Measurements from ENCODE around the gene PLXNB3.
"Not testable (repeated sequence)": the region's sequence is repeated elsewhere in the genome, so short reads cannot be mapped to it uniquely, and the experiment has no call there.

Gene PLXNB3

DNA sequence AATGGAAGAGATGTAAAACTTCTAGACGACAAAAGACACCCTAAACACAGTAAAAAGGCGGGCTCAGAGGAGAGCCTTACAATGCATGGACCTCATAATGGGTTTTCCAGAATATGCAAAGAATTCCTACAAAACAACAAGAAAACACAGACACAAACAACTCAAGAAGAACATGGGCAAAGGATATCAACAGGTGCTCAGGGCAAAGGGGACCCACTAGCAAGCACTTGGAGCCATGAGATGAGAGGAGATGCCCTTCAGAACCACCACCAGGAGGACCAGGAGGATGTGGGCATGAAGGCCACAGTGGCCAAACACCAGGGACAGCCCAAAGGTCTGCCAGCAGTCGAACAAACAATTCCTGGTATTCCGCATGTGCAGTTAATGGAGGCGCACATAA is 49.1 kb downstream of the PLXNB3 start:
- TF ChIP-seq CTCF (IDR thresholded peaks at IDR 0.05; ENCODE audit: insufficient read depth, low read length, poor library complexity, severe bottlenecking) (no peak), EZH2phosphoT487 (conservative IDR thresholded peaks at IDR 0.05; ENCODE audit: low read length) (no peak)
- Histone ChIP-seq H3K79me2 (ENCODE audit: insufficient read depth, low read length) (no peaks in the 10 kb centered on the region), H3K27ac (ENCODE audit: low read depth, low read length) (no peak overlapping the region), H3K4me3 (ENCODE audit: insufficient read depth, low read length, poor library complexity, severe bottlenecking) (no peak overlapping the region), H3K9ac (ENCODE audit: low read length) (no peak overlapping the region), H2AFZ (ENCODE audit: low read depth, low read length, severe bottlenecking) (no peak overlapping the region), H4K20me1 (ENCODE audit: low read depth, low read length) (no peaks in the 10 kb centered on the region), H3K36me3 (ENCODE audit: low read length) (no peaks in the 10 kb centered on the region), H3K4me2 (ENCODE audit: low read depth, low read length, poor library complexity, severe bottlenecking) (no peak overlapping the region), H3K9me2 (replicated peaks; ENCODE audit: insufficient read depth, low read length) (no peaks in the 10 kb centered on the region), H3F3A (ENCODE audit: insufficient read depth) (no peaks in the 10 kb centered on the region), H3K27me3 (ENCODE audit: low read length) (no peaks in the 10 kb centered on the region), H3K9me3 (ENCODE audit: insufficient read depth, low read length) (no peaks in the 10 kb centered on the region)

DNA sequence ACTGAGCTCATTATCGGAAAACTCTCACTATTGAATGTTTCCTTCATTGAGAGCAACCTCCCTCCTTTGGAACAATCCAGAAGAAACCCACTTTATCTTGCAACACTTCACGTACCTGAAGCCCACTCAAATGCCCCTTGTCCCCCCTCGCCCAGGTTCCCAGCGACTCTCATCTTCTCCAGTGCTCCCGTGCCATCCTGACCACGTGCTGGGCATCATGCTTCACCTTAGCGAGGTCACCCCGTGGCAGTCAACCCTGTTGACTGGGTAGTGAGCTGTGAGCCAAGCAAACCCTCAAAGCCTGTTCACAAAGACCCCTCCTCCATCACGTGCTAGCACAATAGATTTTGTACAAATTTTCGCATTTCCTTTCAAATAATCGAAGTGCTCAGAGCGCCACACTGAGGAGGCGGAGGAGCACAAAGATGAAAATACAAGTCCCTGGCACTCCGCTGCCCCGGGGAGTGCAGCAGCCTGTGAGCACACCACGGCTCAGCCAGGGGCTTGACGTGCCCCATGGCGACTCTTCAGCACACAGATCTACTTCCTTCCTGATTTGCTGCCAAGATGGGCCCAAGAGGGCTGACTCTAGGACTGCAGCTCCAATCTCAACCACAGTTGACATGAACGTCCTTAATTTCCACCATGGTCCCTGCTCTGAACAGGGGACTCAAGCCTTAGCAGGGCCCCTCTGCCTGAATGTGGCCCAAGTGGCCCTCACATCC is 50.7 kb downstream of the PLXNB3 start:
- Histone ChIP-seq H2AFZ (ENCODE audit: low read depth, low read length, severe bottlenecking) (no peak overlapping the region), H3K27ac (ENCODE audit: low read depth, low read length) (no peak overlapping the region), H3K4me3 (ENCODE audit: insufficient read depth, low read length, poor library complexity, severe bottlenecking) (no peak overlapping the region), H3K27me3 (ENCODE audit: low read length) (no peaks in the 10 kb centered on the region), H3K9ac (ENCODE audit: low read length) (no peak overlapping the region), H3K36me3 (ENCODE audit: low read length) (no peaks in the 10 kb centered on the region), H4K20me1 (ENCODE audit: low read depth, low read length) (no peaks in the 10 kb centered on the region), H3K4me2 (ENCODE audit: low read depth, low read length, poor library complexity, severe bottlenecking) (no peak overlapping the region), H3K79me2 (ENCODE audit: insufficient read depth, low read length) (no peaks in the 10 kb centered on the region), H3K9me3 (ENCODE audit: insufficient read depth, low read length) (no peaks in the 10 kb centered on the region), H3F3A (ENCODE audit: insufficient read depth) (no peaks in the 10 kb centered on the region), H3K9me2 (replicated peaks; ENCODE audit: insufficient read depth, low read length) (no peaks in the 10 kb centered on the region)
- TF ChIP-seq CTCF (IDR thresholded peaks at IDR 0.05; ENCODE audit: insufficient read depth, low read length, poor library complexity, severe bottlenecking) (no peak), EZH2phosphoT487 (conservative IDR thresholded peaks at IDR 0.05; ENCODE audit: low read length) (no peak)

DNA sequence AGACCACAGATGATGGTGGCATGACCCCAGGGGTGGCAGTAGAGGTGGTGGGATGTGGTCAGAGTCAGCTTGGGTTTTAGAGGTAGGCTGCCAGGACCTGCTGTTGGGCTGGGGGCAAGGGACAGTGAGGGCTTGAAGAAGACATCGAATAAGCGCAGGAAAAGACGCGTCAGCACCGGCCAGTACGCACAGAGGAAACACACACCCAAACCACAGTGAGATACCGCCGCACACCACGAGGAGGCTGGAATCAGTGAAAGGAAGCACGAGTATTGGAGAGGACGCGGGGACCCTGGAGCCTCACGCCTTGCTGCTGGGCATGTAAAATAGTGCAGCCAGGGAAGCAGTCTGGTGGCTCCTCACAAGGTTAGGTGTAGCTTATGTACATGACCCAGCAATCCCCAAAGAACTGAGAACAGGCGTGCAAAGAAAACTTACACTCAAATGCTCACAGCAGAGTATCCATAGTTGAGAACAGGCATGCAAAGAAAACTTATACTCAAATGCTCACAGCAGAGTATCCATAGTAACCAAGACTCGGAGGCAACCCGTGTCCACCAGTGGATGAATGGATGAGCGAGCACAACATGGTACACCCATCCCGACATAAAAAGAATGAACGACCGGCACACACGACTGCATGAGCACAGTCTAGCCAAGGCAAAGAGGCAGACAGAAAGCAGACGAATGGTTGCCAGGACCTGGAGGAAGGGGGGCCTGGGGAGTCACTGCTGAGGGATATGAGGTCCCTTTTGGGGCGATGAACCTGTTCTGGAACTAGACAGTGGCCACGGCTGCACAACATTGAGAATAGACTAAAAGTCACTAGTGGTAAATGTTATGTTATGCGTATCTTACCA is 53.0 kb downstream of the PLXNB3 start:
- no peaks in the 10 kb centered on the region for H3K9me2 ChIP-seq (replicated peaks; ENCODE audit: insufficient read depth, low read length)
- TF ChIP-seq EZH2phosphoT487 (conservative IDR thresholded peaks at IDR 0.05; ENCODE audit: low read length) (no peak), CTCF (IDR thresholded peaks at IDR 0.05; ENCODE audit: insufficient read depth, low read length, poor library complexity, severe bottlenecking) (no peak)
- H3K4me3 ChIP-seq (ENCODE audit: insufficient read depth, low read length, poor library complexity, severe bottlenecking), result no peak overlapping the region
- H3K9ac ChIP-seq (ENCODE audit: low read length), result no peak overlapping the region
- no peak overlapping the region for H3K4me2 ChIP-seq (ENCODE audit: low read depth, low read length, poor library complexity, severe bottlenecking)
- no peaks in the 10 kb centered on the region for H3K9me3 ChIP-seq (ENCODE audit: insufficient read depth, low read length)
- H2AFZ ChIP-seq (ENCODE audit: low read depth, low read length, severe bottlenecking), result no peak overlapping the region
- H3F3A ChIP-seq (ENCODE audit: insufficient read depth), result no peaks in the 10 kb centered on the region
- H3K79me2 ChIP-seq (ENCODE audit: insufficient read depth, low read length), result no peaks in the 10 kb centered on the region
- H3K27ac ChIP-seq (ENCODE audit: low read depth, low read length), result no peak overlapping the region
- H4K20me1 ChIP-seq (ENCODE audit: low read depth, low read length), result no peaks in the 10 kb centered on the region
- no peaks in the 10 kb centered on the region for H3K36me3 ChIP-seq (ENCODE audit: low read length)
- H3K27me3 ChIP-seq (ENCODE audit: low read length), result no peaks in the 10 kb centered on the region

GRCh38 chrX:153818064-153818463 is 54.0 kb downstream of the PLXNB3 start:
- not testable (repeated sequence) for H4K20me1 ChIP-seq (ENCODE audit: low read depth, low read length); H3K79me2 ChIP-seq (ENCODE audit: insufficient read depth, low read length); H3K36me3 ChIP-seq (ENCODE audit: low read length); H3F3A ChIP-seq (ENCODE audit: insufficient read depth); H3K27me3 ChIP-seq (ENCODE audit: low read length); H3K4me3 ChIP-seq (ENCODE audit: insufficient read depth, low read length, poor library complexity, severe bottlenecking); H3K9ac ChIP-seq (ENCODE audit: low read length); H3K4me2 ChIP-seq (ENCODE audit: low read depth, low read length, poor library complexity, severe bottlenecking); H3K9me2 ChIP-seq (replicated peaks; ENCODE audit: insufficient read depth, low read length); H3K27ac ChIP-seq (ENCODE audit: low read depth, low read length); H2AFZ ChIP-seq (ENCODE audit: low read depth, low read length, severe bottlenecking); H3K9me3 ChIP-seq (ENCODE audit: insufficient read depth, low read length)
